Small intestine (tissue), 7 donors: ENCODE data around the gene COL9A1. TPM values are rescaled to one million over a fixed set of nuclear protein-coding genes. Genes with fewer than 3 reads are reported as not detected.
"Not testable (repeated sequence)": the region's sequence is repeated elsewhere in the genome, so short reads cannot be mapped to it uniquely, and the experiment has no call there.

Experiments used
- DNase-seq, 2 donors: peaks; one replicate each; pipeline versions ENCODE4 v3.0.0 to v3.0.0-alpha.2; 2013
- FAIRE-seq: peaks from 2 replicates; lab custom pipeline; 2012; peaks lifted over from hg19 to GRCh38; lab: Jason Lieb, UNC
- H3K27ac ChIP-seq, 3 donors: one replicate each; pipeline ENCODE4 v1.5.1; 2013; ENCODE audit warnings: low read length in 2 of 3, mild to moderate bottlenecking in 2 of 3, control low read depth in 1 of 3, inconsistent platforms in 1 of 3, low read depth in 1 of 3, moderate library complexity in 1 of 3
- H3K27me3 ChIP-seq, 3 donors: one replicate each; pipeline ENCODE4 v1.6.1; 2013; ENCODE audit warnings: low read length in 3 of 3, inconsistent platforms in 1 of 3; ENCODE audit not compliant: control insufficient read depth in 3 of 3, insufficient read depth in 3 of 3
- H3K36me3 ChIP-seq, 3 donors: one replicate each; pipeline ENCODE4 v1.6.1; 2013; ENCODE audit warnings: low read length in 3 of 3, inconsistent platforms in 1 of 3, low read depth in 1 of 3, mild to moderate bottlenecking in 1 of 3, moderate library complexity in 1 of 3; ENCODE audit not compliant: control insufficient read depth in 3 of 3, insufficient read depth in 2 of 3
- H3K4me1 ChIP-seq, 3 donors: one replicate each; pipeline ENCODE4 v1.6.1; 2013; ENCODE audit warnings: low read length in 2 of 3, inconsistent platforms in 1 of 3, low read depth in 1 of 3, mild to moderate bottlenecking in 1 of 3, moderate library complexity in 1 of 3; ENCODE audit not compliant: control insufficient read depth in 3 of 3, insufficient read depth in 2 of 3
- H3K4me3 ChIP-seq, 3 donors: one replicate each; pipeline ENCODE4 v1.5.1; 2013; ENCODE audit warnings: low read length in 3 of 3, control low read depth in 1 of 3, inconsistent platforms in 1 of 3, low read depth in 1 of 3, mild to moderate bottlenecking in 1 of 3, moderate library complexity in 1 of 3
- H3K9me3 ChIP-seq, 2 donors: one replicate each; pipeline ENCODE4 v1.6.1; 2013; ENCODE audit warnings: low read depth in 1 of 2, low read length in 1 of 2; ENCODE audit not compliant: control insufficient read depth in 2 of 2, insufficient read depth in 1 of 2
- WGBS, 3 donors: extraction: QIAGEN DNeasy Blood & Tissue Kit; methylation state at CpG; one replicate each; pipeline ENCODE4 v1.1.7; 2013; 5-methylcytosine and 5-hydroxymethylcytosine counted together
- polyA plus RNA-seq, 4 donors: library from polyadenylated mRNA; stranded (reverse) in 3 of 4; unstranded in 1 of 4; fragments of 200-250 nt in 3 of 4; fragments of 120-200 nt in 1 of 4; gene quantifications; one replicate each; pipeline versions ENCODE4 v1.2.1 to v1.2.3, GENCODE V29; 2013
- donor health status: healthy with polysubstance abuse.
- donor health status: control.
- donor health status: control.
- donor health status: Bipolar disorder and iron deficiency.
- donor health status: healthy.

COL9A1 gene
- polyA plus RNA-seq, 4 donors: 0.34 to 3.6 TPM; not detected in 2

GRCh38 chr6:70308142-70308541, 5.3 kb upstream of the COL9A1 start:
- H3K27me3 ChIP-seq, H3K36me3 ChIP-seq, H3K9me3 ChIP-seq, H3K4me3 ChIP-seq, H3K4me1 ChIP-seq, H3K27ac ChIP-seq, DNase-seq: not testable (repeated sequence)
- peak; percentile 95 for FAIRE-seq

GRCh38 chr6:70307008-70307407, 4.1 kb upstream of the COL9A1 start:
- Histone ChIP-seq H3K4me3 (no peak overlapping the region), H3K27ac (no peak overlapping the region), H3K4me1 (no peaks in the 10 kb centered on the region), H3K9me3 (no peaks in the 10 kb centered on the region), H3K27me3 (no peaks in the 10 kb centered on the region), H3K36me3 (no peaks in the 10 kb centered on the region)
- WGBS, 3 donors: 49 to 71% (median 58%) methylated on average over 3 of the region's 3 CpGs
- no peak for DNase-seq
- FAIRE-seq: no peak

GRCh38 chr6:70304616-70305015, 1.7 kb upstream of the COL9A1 start:
- no peaks in the 10 kb centered on the region for H3K36me3 ChIP-seq
- no peaks in the 10 kb centered on the region for H3K27me3 ChIP-seq
- H3K4me1 ChIP-seq: no peaks in the 10 kb centered on the region
- H3K4me3 ChIP-seq: no peak overlapping the region
- no peak for FAIRE-seq
- H3K27ac ChIP-seq: no peak overlapping the region
- no peak for DNase-seq
- H3K9me3 ChIP-seq: no peaks in the 10 kb centered on the region
- 67 to 94% (median 72%) methylated on average over 1 of the region's 1 CpG for WGBS, 3 donors

- no peak for FAIRE-seq
- WGBS, 3 donors: 26 to 31% (median 26%) methylated on average over 2 of the region's 2 CpGs
- no peak for DNase-seq
- Histone ChIP-seq H3K9me3 (no peaks in the 10 kb centered on the region), H3K27ac (no peak overlapping the region), H3K4me1 (no peaks in the 10 kb centered on the region), H3K4me3 (no peak overlapping the region), H3K36me3 (no peaks in the 10 kb centered on the region), H3K27me3 (no peaks in the 10 kb centered on the region)
Observed at GRCh38 chr6:70299456-70299855, 3.4 kb downstream of the COL9A1 start.

GRCh38 chr6:70298068-70298467, 4.8 kb downstream of the COL9A1 start:
- Histone ChIP-seq H3K4me3 (no peak overlapping the region), H3K4me1 (no peaks in the 10 kb centered on the region), H3K9me3 (no peaks in the 10 kb centered on the region), H3K36me3 (no peaks in the 10 kb centered on the region), H3K27me3 (no peaks in the 10 kb centered on the region), H3K27ac (no peak overlapping the region)
- no peak for FAIRE-seq
- no peak for DNase-seq

GRCh38 chr6:70292193-70292592, 10.7 kb downstream of the COL9A1 start:
- no peak overlapping the region for H3K4me3 ChIP-seq
- H3K4me1 ChIP-seq: no peaks in the 10 kb centered on the region
- no peaks in the 10 kb centered on the region for H3K9me3 ChIP-seq
- DNase-seq: no peak
- no peaks in the 10 kb centered on the region for H3K27me3 ChIP-seq
- no peak overlapping the region for H3K27ac ChIP-seq
- H3K36me3 ChIP-seq: no peaks in the 10 kb centered on the region
- FAIRE-seq: no peak
- 48 to 75% (median 61%) methylated on average over 1 of the region's 1 CpG for WGBS, 3 donors

- DNase-seq (no peak), FAIRE-seq (peak; percentile 23)
- no peak overlapping the region for H3K27ac ChIP-seq
- no peaks in the 10 kb centered on the region for H3K27me3 ChIP-seq
- no peak overlapping the region for H3K4me3 ChIP-seq
- H3K36me3 ChIP-seq: no peaks in the 10 kb centered on the region
- WGBS, 3 donors: 28 to 49% (median 35%) methylated on average over 2 of the region's 2 CpGs
- H3K9me3 ChIP-seq: no peaks in the 10 kb centered on the region
- H3K4me1 ChIP-seq: no peaks in the 10 kb centered on the region
Observed at GRCh38 chr6:70289299-70289698, 13.6 kb downstream of the COL9A1 start.

GRCh38 chr6:70286905-70287304, 16.0 kb downstream of the COL9A1 start:
- FAIRE-seq (no peak), DNase-seq (no peak)
- Histone ChIP-seq H3K36me3 (no peaks in the 10 kb centered on the region), H3K27me3 (peaks cover 0 to 23% (median 6%) of the 10 kb centered on the region in 3 donors), H3K27ac (no peak overlapping the region), H3K9me3 (no peaks in the 10 kb centered on the region), H3K4me3 (no peak overlapping the region), H3K4me1 (peaks cover 0 to 11% (median 0%) of the 10 kb centered on the region in 3 donors)
- 79 to 80% (median 79%) methylated on average over 5 of the region's 5 CpGs for WGBS, 3 donors

GRCh38 chr6:70285201-70285600, 17.7 kb downstream of the COL9A1 start:
- H3K27ac ChIP-seq: no peak overlapping the region
- H3K4me3 ChIP-seq: no peak overlapping the region
- FAIRE-seq: no peak
- H3K4me1 ChIP-seq: peaks cover 0 to 11% (median 0%) of the 10 kb centered on the region in 3 donors
- no peaks in the 10 kb centered on the region for H3K36me3 ChIP-seq
- no peak for DNase-seq
- peaks cover 0 to 6% of the 10 kb centered on the region in 2 donors for H3K9me3 ChIP-seq
- 55 to 82% (median 72%) methylated on average over 4 of the region's 4 CpGs for WGBS, 3 donors
- peaks cover 0 to 40% (median 6%) of the 10 kb centered on the region in 3 donors for H3K27me3 ChIP-seq
